Body of pancreas (tissue), 4 donors: ENCODE results near the gene SSR3. TPM values are rescaled to one million over a fixed set of nuclear protein-coding genes. Genes with fewer than 3 reads are reported as not detected.
A peak's percentile ranks its signal among the peaks of the same experiment; 100 is the strongest.

Experiments
- ATAC-seq: fragments of 150-250 bp; one replicate; pipeline ENCODE4 v1.9.1; 2016
- DNase-seq, 4 donors: peaks; one replicate each; pipeline ENCODE4 v3.0.0-alpha.2; 2019
- H3K27ac ChIP-seq, 4 donors: fragments of 200-600 bp; sonication (generic); 1 replicate in 3 of 4; 2 replicates in 1 of 4; pipeline versions ENCODE4 v1.5.1 to v1.6.1; 2016 to 2019; ENCODE audit warnings: mild to moderate bottlenecking in 1 of 4, mixed read lengths in 1 of 4, moderate library complexity in 1 of 4
- H3K27me3 ChIP-seq, 2 donors: fragments of 200-600 bp; sonication (generic); one replicate each; pipeline ENCODE4 v1.6.0; 2016; ENCODE audit warnings: mild to moderate bottlenecking in 1 of 2
- H3K36me3 ChIP-seq, 2 donors: fragments of 200-600 bp; sonication (generic); replicated peaks in 1 of 2; 2 replicates each; pipeline ENCODE4 v1.5.1; 2016; ENCODE audit warnings: low read depth in 2 of 2; ENCODE audit not compliant: insufficient read depth in 1 of 2
- H3K4me1 ChIP-seq: fragments of 200-600 bp; sonication (generic); one replicate; pipeline ENCODE4 v1.6.0; 2016
- H3K4me3 ChIP-seq, 2 donors: fragments of 200-600 bp; sonication (generic); 1 replicate in 1 of 2; 2 replicates in 1 of 2; pipeline ENCODE4 v1.5.1; 2016 to 2019
- H3K9me3 ChIP-seq, 3 donors: fragments of 200-600 bp; sonication (generic); 1 replicate in 2 of 3; 2 replicates in 1 of 3; pipeline ENCODE4 v1.5.1; 2016
- POLR2A ChIP-seq, 3 donors: fragments of 450-650 bp; IDR thresholded peaks; one replicate each; pipeline ENCODE4 v1.6.1; 2016; ENCODE audit warnings: antibody characterized with exemption in 3 of 3, mild to moderate bottlenecking in 2 of 3
- WGBS, 2 donors: methylation state at CpG; one replicate each; pipeline ENCODE4 v1.1.5; 2017; 5-methylcytosine and 5-hydroxymethylcytosine counted together
- intact Hi-C: fragments of 100-400 bp; cut with DNase I; formaldehyde crosslinking; loops from one replicate; pipeline ENCODE4 v1.15.1; 2023
- total RNA-seq, 2 donors: library from RNA; depleted of rRNA; stranded (reverse); fragments of >200 nt; gene quantifications; one replicate each; pipeline ENCODE4 v1.1.0, GENCODE V29; 2016
- TF ChIP-seq, protein P1 (sequence below), 7 experiments: fragments of 450-650 bp in 4 of 7; fragments of 200-600 bp in 3 of 7; sonication (generic) in 3 of 7; IDR thresholded peaks; one replicate each; pipeline ENCODE4 v1.5.1; 2016 to 2019; ENCODE audit warnings: antibody characterized with exemption in 7 of 7

Gene SSR3
- total RNA-seq, result 10 to 100 TPM; 77.1 to 97.5 TPM

DNA sequence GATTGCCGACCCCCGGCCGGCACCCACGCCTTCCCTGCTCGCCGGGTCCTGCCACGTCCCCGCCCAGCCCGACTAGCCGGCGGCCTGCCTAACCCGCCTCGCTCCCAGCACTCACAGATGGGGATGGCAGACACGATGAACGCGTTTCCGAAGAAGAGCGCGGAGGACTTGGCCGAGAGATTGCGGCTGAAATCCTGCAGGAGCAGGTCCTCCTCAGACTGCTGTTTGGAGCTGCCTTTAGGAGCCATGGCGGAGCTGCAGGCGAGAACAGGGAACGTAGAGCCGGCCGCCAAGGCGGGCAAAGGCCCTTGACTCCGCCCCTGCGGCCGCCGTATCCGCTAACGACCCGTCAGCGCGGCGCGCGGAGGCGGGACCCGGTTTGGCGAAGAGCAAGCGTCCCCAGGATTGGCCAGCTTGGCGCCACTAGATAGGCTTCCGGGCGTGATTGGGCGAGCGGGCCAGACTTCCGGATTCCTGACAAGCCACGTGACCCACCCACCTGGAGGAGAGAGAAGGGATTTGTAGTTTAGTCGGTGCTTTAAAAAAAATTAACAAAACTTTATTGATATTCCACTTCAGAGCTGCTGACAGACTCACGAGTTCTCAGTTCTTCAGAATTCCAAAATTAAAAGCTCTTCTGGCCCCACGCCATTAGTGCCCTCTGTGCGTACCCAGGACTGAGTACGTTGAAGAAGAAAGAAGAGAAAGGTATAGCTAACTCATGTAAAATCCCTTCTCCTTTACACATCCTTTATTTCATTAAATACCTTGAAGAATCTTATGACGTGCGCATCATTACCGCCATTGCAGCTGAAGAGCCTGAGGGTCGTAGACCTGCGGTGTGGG lies at the start of gene SSR3:
TSS of gene SSR3 (minus strand) at position 276 of the 846 bp plus-strand sequence. CDS start at position 248, 28 bp downstream.
- Histone ChIP-seq H3K36me3 (no peaks in the 10 kb centered on the region), H3K4me3 (peak within 1 kb of the TSS; percentile 54 to 70), H3K27ac (peak within 1 kb of the TSS; percentile 91 to 98 (median 93)), H3K27me3 (no peaks in the 10 kb centered on the region), H3K9me3 (no peaks in the 10 kb centered on the region), H3K4me1 (peaks cover 51% of the 10 kb centered on the region)
- intact Hi-C loops, result no loop called here
- ATAC-seq (peak; percentile 99), DNase-seq (peak; percentile 99 to 100 (median 99))
- TF ChIP-seq POLR2A (IDR thresholded peaks at IDR 0.05), result peak; percentile 94 to 99 (median 98)
- TF ChIP-seq, protein P1, sequence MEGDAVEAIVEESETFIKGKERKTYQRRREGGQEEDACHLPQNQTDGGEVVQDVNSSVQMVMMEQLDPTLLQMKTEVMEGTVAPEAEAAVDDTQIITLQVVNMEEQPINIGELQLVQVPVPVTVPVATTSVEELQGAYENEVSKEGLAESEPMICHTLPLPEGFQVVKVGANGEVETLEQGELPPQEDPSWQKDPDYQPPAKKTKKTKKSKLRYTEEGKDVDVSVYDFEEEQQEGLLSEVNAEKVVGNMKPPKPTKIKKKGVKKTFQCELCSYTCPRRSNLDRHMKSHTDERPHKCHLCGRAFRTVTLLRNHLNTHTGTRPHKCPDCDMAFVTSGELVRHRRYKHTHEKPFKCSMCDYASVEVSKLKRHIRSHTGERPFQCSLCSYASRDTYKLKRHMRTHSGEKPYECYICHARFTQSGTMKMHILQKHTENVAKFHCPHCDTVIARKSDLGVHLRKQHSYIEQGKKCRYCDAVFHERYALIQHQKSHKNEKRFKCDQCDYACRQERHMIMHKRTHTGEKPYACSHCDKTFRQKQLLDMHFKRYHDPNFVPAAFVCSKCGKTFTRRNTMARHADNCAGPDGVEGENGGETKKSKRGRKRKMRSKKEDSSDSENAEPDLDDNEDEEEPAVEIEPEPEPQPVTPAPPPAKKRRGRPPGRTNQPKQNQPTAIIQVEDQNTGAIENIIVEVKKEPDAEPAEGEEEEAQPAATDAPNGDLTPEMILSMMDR (IDR thresholded peaks at IDR 0.05), result peak in 5 of 7 experiments; percentile 19 to 92 (median 82)
- whole genome bisulfite sequencing, 2 donors, result 5 to 9% methylated on average over 23 to 60 of the region's 60 CpGs

DNA sequence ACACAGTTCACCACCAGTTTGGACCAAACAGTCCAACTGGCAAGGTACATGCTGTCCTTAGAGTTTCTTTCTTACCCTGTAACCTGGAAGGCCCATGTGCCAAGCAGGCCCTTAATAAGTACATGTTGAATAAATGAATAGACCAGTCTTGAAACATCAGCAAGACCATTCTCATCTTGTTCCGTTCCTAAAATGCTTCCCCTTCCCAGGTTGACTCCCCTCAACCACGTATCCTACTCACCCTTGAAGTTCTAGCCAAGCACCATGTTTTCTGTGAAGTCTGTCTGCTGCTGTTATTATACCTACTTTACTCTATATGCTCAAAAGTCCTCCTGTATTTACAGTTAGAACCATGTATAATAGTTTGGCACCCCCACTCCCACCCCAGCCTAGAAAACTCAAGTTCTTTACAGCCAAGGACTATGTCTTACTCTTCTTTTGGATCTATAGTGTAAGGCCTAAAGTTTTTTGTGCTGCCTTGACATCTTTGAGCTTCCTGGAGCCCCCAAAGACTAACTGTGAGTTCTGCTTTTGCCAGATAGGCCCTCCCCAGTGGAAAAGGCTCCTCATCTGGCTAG lies 49.2 kb upstream of the SSR3 start:
- TF ChIP-seq POLR2A (IDR thresholded peaks at IDR 0.05), result no peak
- TF ChIP-seq, protein P1 (IDR thresholded peaks at IDR 0.05), result no peak
- DNase-seq (no peak), ATAC-seq (no peak)
- Histone ChIP-seq H3K9me3 (no peaks in the 10 kb centered on the region), H3K36me3 (no peaks in the 10 kb centered on the region), H3K4me3 (no peak overlapping the region), H3K27me3 (no peaks in the 10 kb centered on the region), H3K27ac (no peak overlapping the region), H3K4me1 (peaks cover 14% of the 10 kb centered on the region)
- intact Hi-C loops, result no loop called here
- WGBS, 2 donors, result 96 to 100% methylated on average over 2 of the region's 2 CpGs

DNA sequence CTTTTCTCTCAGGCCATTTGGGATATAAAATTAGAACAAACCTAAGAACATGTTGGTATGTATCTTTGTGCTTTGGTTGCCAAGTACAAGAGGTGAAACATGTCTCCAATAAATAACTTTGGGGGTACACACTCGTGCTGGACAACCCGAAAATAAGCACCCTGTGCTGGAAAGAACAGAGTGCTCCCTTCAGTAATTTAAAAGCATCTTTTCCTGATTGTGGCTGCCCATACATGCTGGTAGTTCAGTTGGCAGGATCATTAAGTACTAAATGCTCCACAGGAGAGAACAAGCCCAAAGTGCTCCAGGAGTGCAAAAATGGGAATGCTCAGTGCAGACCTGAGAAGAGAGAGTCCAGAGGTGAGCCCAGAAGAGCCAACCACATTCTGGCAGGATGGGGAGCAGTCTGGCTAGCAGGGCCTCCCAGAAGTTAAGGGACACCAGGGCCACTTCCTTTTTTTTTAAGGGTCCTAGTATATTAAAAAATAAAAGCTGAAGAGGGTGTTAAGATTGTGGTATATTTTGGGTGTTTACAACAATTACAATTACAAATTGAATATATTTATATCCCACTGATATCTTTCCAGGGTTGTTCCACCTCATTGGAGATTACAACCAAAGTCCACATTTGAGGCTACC lies 48.6 kb upstream of the SSR3 start:
- no peak for DNase-seq
- no peak for ATAC-seq
- H3K9me3 ChIP-seq, result no peaks in the 10 kb centered on the region
- WGBS, 2 donors, result 89% methylated on average over 2 of the region's 2 CpGs
- no peaks in the 10 kb centered on the region for H3K36me3 ChIP-seq
- intact Hi-C loops, result no loop called here
- peaks cover 14% of the 10 kb centered on the region for H3K4me1 ChIP-seq
- no peak overlapping the region for H3K27ac ChIP-seq
- no peaks in the 10 kb centered on the region for H3K27me3 ChIP-seq
- TF ChIP-seq, protein P1 (IDR thresholded peaks at IDR 0.05), result no peak
- no peak for TF ChIP-seq POLR2A (IDR thresholded peaks at IDR 0.05)
- H3K4me3 ChIP-seq, result no peak overlapping the region

DNA sequence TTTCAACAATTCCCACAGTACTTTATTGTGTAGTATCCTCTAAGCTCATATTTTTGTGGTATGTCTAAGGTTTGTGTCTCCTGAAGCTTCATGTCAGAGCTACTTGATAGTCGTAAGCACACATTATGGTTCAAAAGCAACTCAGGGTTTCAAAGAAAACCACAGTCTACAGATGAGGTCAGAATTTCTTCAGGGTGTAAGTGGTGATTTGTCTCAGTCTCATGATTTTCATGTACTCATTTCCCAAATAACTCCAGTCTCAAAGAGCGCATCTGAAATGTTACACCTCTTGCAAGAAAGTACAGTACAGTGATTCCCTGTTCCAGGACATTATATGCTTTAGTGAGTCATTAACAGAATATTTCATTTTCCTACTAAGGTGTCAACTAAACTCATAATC lies 47.5 kb upstream of the SSR3 start:
- Histone ChIP-seq H3K36me3 (no peaks in the 10 kb centered on the region), H3K9me3 (no peaks in the 10 kb centered on the region), H3K27ac (no peak overlapping the region), H3K27me3 (no peaks in the 10 kb centered on the region), H3K4me3 (no peak overlapping the region), H3K4me1 (peaks cover 14% of the 10 kb centered on the region)
- DNase-seq, result no peak
- intact Hi-C loops, result no loop called here
- no peak for TF ChIP-seq POLR2A (IDR thresholded peaks at IDR 0.05)
- TF ChIP-seq, protein P1 (IDR thresholded peaks at IDR 0.05), result no peak
- no peak for ATAC-seq
- 83 to 94% methylated on average over 2 of the region's 2 CpGs for WGBS, 2 donors
